HT1080 (cell line): ENCODE results near the gene HIRA. TPM values are rescaled to one million over a fixed set of nuclear protein-coding genes. Genes with fewer than 3 reads are reported as not detected.

Source experiments
- DNase-seq: peaks from one replicate; pipeline ENCODE4 v3.0.0-alpha.2; 2015; ENCODE audit warnings: low read depth
- small RNA-seq: library from RNA; depleted of rRNA; stranded (forward); fragments of <200 nt; gene quantifications from one replicate; pipeline ENCODE3, GENCODE V24; 2014
- total RNA-seq: library from RNA; depleted of rRNA; stranded (reverse); fragments of >200 nt; shearing (Covaris generic); gene quantifications from 2 replicates; pipeline ENCODE4 v1.2.3, GENCODE V29; 2014; rRNA removed

The HIRA gene
- total RNA-seq, 1 experiment from 2014 or later, result 28.6 TPM

DNA sequence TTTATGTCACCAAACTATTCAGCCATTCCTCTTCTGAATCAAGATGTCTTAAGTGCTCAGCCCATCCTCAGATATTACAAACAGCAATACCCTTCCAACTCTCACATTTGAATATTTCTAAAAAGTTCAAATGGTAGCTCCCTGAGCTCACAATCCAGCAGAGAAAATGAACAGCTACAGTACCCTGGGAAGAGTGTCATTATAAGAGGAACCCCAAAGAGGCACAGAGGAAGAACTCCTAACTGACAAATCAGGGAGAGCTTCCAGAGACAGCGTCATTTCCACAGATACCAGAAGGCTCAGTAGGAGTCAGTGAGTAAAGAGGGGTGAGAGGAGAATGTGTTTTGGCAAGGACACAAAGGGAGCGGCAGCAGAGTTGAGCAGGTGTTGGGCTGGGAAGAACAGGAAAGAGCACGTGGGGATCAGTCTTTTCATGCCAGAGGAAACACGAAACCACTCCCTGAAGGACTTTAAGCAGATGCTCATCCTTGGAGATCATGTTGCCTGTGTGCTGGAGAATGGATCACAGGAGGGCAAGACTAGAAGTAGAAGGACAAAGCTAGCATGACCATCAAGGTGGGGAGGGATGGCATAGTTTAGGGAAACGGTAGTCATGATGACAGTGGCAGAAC is 144.3 kb downstream of the HIRA start:
- DNase-seq, result peak; percentile 74

GRCh38 chr22:19285831-19286230 is 145.7 kb downstream of the HIRA start:
- no peak for DNase-seq

Small RNAs within 50 kb of the gene (small RNA-seq; reads per million reads assigned to genes)
- gene RN7SL168P, result not detected

Other genes starting within 250 kb of the HIRA start
- 8.9 and 9.6 TPM in 2 replicates for gene CLTCL1, start 140.0 kb downstream of the HIRA start, total RNA-seq
- gene MRPL40, start 812 bp upstream of the HIRA start, total RNA-seq, result 47.3 and 63.5 TPM in 2 replicates
- 35.9 and 45.7 TPM in 2 replicates for gene C22orf39, start 16.0 kb upstream of the HIRA start, total RNA-seq
- 94.0 and 115 TPM in 2 replicates for gene UFD1, start 47.5 kb upstream of the HIRA start, total RNA-seq
- 56.6 and 59.7 TPM in 2 replicates for gene CDC45, start 48.2 kb upstream of the HIRA start, total RNA-seq
- not detected in 2 replicates for gene CLDN5, start 92.7 kb upstream of the HIRA start, total RNA-seq